ENCODE results near the gene CLPTM1. TPM values are rescaled to one million over a fixed set of nuclear protein-coding genes. Genes with fewer than 3 reads are reported as not detected.

CLPTM1 gene
- total and polyA plus RNA-seq, 9 of the 15 experiments (the other 6 are each of a cell fraction or from before 2014, with no cell fraction given): 0.37 to 96.0 (median 27.5) TPM

- TF ChIP-seq ZFP36 (IDR thresholded peaks at IDR 0.05; ENCODE audit: low read depth, low read length, partially characterized antibody): no peak
- 0 out of 2 replicates have a peak, but pooled peaks have one; percentile 11 for TF ChIP-seq ZBTB2 (IDR thresholded peaks at IDR 0.05)
- TF ChIP-seq ELF1 (tag; IDR thresholded peaks at IDR 0.05): peak; percentile 98
- TF ChIP-seq GABPA (tag; conservative IDR thresholded peaks at IDR 0.05; ENCODE audit: low read depth): peak; percentile 94
- TF ChIP-seq GATAD2B (IDR thresholded peaks at IDR 0.05; ENCODE audit: borderline replicate concordance): no peak
- TF ChIP-seq HBP1 (CRISPR knock-in tag; IDR thresholded peaks at IDR 0.05): 0 out of 2 replicates have a peak, but pooled peaks have one; percentile 16
- TF ChIP-seq ZSCAN29 (IDR thresholded peaks at IDR 0.05): peak; percentile 87
- no peak for TF ChIP-seq GATAD2A (IDR thresholded peaks at IDR 0.05)
- peak; percentile 100 for TF ChIP-seq ZBTB8A (IDR thresholded peaks at IDR 0.05; ENCODE audit: partially characterized antibody)
- TF ChIP-seq TAF15 (IDR thresholded peaks at IDR 0.05; ENCODE audit: low read depth, low read length): no peak
- TF ChIP-seq ASH1L (IDR thresholded peaks at IDR 0.05; ENCODE audit: borderline replicate concordance, low read depth, partially characterized antibody): peak; percentile 70
- TF ChIP-seq ZNF740 (CRISPR knock-in tag; IDR thresholded peaks at IDR 0.05): 0 out of 2 replicates have a peak, but pooled peaks have one; percentile 56
- 0 out of 4 replicates have a peak, but pooled peaks of 1 of the 2 experiments have one; percentile 44 for TF ChIP-seq ZNF740 (tag; IDR thresholded peaks at IDR 0.05)
- no peak for TF ChIP-seq HNRNPLL (IDR thresholded peaks at IDR 0.05; ENCODE audit: low read depth, low read length, poor library complexity, severe bottlenecking)
- TF ChIP-seq ZNF830 (CRISPR knock-in tag; IDR thresholded peaks at IDR 0.05): no peak
- peak; percentile 22; the same call in 1 of the 2 replicates for TF ChIP-seq ZBTB33 (CRISPR knock-in tag; IDR thresholded peaks at IDR 0.05)
- TF ChIP-seq AFF4 (CRISPR knock-in tag; IDR thresholded peaks at IDR 0.05): no peak; the same call in none of the 2 replicates
These were observed at the start of gene CLPTM1 (continued) for GRCh38 chr19:44954649-44955504.

Measured in K562 (cell line).